ENCODE data around the gene OR4C3.
"Not testable (repeated sequence)": the region's sequence is repeated elsewhere in the genome, so short reads cannot be mapped to it uniquely, and the experiment has no call there.

Gene OR4C3

DNA sequence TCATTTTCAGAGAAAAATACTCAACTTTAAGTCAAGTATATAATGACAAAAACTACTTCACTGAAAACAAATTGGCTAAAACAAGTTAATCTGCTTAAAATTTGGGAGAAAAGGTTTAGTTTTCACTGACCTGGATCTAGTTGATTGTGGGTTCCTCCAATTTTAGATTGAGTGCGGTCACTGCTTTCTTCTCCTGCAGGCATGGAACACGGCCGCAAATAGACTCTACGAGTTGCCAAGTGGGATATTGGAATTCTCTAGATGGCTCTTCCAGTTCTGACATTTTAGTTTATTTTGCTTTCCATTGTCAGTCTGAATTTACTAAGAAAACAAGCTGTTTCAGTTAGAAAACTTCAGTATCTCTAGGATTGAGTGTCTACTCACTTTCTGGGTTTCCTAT lies 29.3 kb downstream of the OR4C3 start:
- Histone ChIP-seq H2BK12ac (ENCODE audit: low read length) (no peak overlapping the region), H2AFZ (ENCODE audit: low read length) (no peak overlapping the region), H3K4me1 (ENCODE audit: control insufficient read depth in 2 of 2, insufficient read depth in 1 of 2, low read depth in 1 of 2, low read length in 2 of 2) (no peaks in the 10 kb centered on the region), H3K27me3 (ENCODE audit: control insufficient read depth in 3 of 3, insufficient read depth in 3 of 3, low read depth in 1 of 3, low read length in 3 of 3) (no peaks in the 10 kb centered on the region), H4K91ac (ENCODE audit: low read depth, low read length, poor library complexity) (no peak overlapping the region), H3K4me2 (ENCODE audit: insufficient read depth, low read length, poor library complexity, severe bottlenecking) (no peak overlapping the region), H4K8ac (ENCODE audit: low read depth, low read length) (no peak overlapping the region), H3K9ac (ENCODE audit: low read depth, low read length, poor library complexity) (no peak overlapping the region), H3K4me3 (ENCODE audit: low read length in 2 of 2) (no peak overlapping the region), H3K18ac (ENCODE audit: low read length) (no peak overlapping the region), H2BK5ac (ENCODE audit: low read length) (no peak overlapping the region), H2AK5ac (ENCODE audit: low read depth, low read length) (no peak overlapping the region), H2BK15ac (ENCODE audit: low read length) (no peak overlapping the region), H3K36me3 (replicated peaks in 1 of 2; ENCODE audit: control insufficient read depth in 2 of 2, insufficient read depth in 2 of 2, low read length in 2 of 2) (no peaks in the 10 kb centered on the region), H2BK120ac (ENCODE audit: low read depth, low read length) (no peak overlapping the region), H3K9me3 (replicated peaks in 1 of 2; ENCODE audit: control insufficient read depth in 2 of 2, insufficient read depth in 1 of 2, low read depth in 1 of 2, low read length in 2 of 2) (peaks cover 0 to 14% of the 10 kb centered on the region in 2 donors), H3K27ac (replicated peaks; ENCODE audit: low read length) (no peak overlapping the region), H3K14ac (ENCODE audit: low read length) (no peak overlapping the region), H3K79me1 (ENCODE audit: low read depth, low read length) (no peaks in the 10 kb centered on the region), H3K4ac (ENCODE audit: low read length) (no peak overlapping the region), H3K23ac (ENCODE audit: low read depth, low read length, poor library complexity) (no peak overlapping the region)
- DNase-seq (ENCODE audit: low spot score) = no peak
- WGBS, 2 donors (ENCODE audit: extremely low coverage in 2 of 2, insufficient read length in 2 of 2, insufficient replicate concordance in 1 of 2) = no CpG with 5 or more reads among the region's 4 CpGs

DNA sequence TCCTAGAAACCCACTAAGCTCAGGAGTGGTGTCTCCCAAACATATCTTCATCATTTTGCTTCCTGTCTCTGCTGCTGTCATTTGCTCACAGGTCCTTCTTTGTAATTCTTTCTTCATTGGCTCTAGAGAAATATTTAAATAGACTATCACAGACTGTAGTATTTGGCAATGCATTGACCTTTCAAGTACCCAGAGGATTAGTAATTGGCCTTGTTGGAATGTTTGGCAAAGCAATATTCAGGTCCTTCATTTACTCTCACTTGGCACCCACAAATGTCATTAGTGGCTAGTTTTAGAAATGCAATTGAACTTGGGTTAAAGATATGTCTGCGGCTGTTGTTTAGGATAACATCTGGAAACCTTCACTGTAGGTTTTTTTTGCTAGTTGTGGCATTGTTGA lies 30.0 kb downstream of the OR4C3 start:
- Histone ChIP-seq H3K36me3 (replicated peaks in 1 of 2; ENCODE audit: control insufficient read depth in 2 of 2, insufficient read depth in 2 of 2, low read length in 2 of 2) (no peaks in the 10 kb centered on the region), H4K91ac (ENCODE audit: low read depth, low read length, poor library complexity) (no peak overlapping the region), H3K4me1 (ENCODE audit: control insufficient read depth in 2 of 2, insufficient read depth in 1 of 2, low read depth in 1 of 2, low read length in 2 of 2) (no peaks in the 10 kb centered on the region), H3K9ac (ENCODE audit: low read depth, low read length, poor library complexity) (no peak overlapping the region), H3K18ac (ENCODE audit: low read length) (no peak overlapping the region), H3K4me2 (ENCODE audit: insufficient read depth, low read length, poor library complexity, severe bottlenecking) (no peak overlapping the region), H3K27ac (replicated peaks; ENCODE audit: low read length) (no peak overlapping the region), H4K8ac (ENCODE audit: low read depth, low read length) (no peak overlapping the region), H2BK15ac (ENCODE audit: low read length) (no peak overlapping the region), H2AK5ac (ENCODE audit: low read depth, low read length) (no peak overlapping the region), H2BK120ac (ENCODE audit: low read depth, low read length) (no peak overlapping the region), H3K14ac (ENCODE audit: low read length) (no peak overlapping the region), H2AFZ (ENCODE audit: low read length) (no peak overlapping the region), H3K9me3 (replicated peaks in 1 of 2; ENCODE audit: control insufficient read depth in 2 of 2, insufficient read depth in 1 of 2, low read depth in 1 of 2, low read length in 2 of 2) (peaks cover 0 to 14% of the 10 kb centered on the region in 2 donors), H3K23ac (ENCODE audit: low read depth, low read length, poor library complexity) (no peak overlapping the region), H2BK5ac (ENCODE audit: low read length) (no peak overlapping the region), H3K4ac (ENCODE audit: low read length) (no peak overlapping the region), H3K27me3 (ENCODE audit: control insufficient read depth in 3 of 3, insufficient read depth in 3 of 3, low read depth in 1 of 3, low read length in 3 of 3) (no peaks in the 10 kb centered on the region), H3K4me3 (ENCODE audit: low read length in 2 of 2) (no peak overlapping the region), H2BK12ac (ENCODE audit: low read length) (no peak overlapping the region), H3K79me1 (ENCODE audit: low read depth, low read length) (no peaks in the 10 kb centered on the region)
- WGBS, 2 donors (ENCODE audit: extremely low coverage in 2 of 2, insufficient read length in 2 of 2, insufficient replicate concordance in 1 of 2) = no CpG with 5 or more reads among the region's 1 CpG
- no peak for DNase-seq (ENCODE audit: low spot score)

DNA sequence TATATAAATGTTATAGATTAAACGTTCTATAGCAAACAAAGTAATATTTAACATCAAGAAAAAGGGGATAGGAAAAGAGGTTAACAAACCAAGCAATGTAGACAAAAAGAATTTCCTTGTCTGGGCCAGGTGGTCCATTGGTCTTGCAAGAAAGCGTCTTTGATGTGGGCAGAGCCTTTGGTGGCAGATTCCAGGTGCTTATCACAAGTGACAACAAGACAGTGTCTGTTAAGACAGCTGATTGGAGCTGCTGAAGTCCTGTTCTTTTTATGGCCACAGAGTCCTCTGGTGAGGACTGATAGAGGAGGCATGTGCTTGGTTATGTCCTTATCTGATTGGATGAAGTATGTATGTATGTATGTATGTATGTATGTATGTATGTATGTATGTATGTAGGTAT lies 36.6 kb downstream of the OR4C3 start:
- not testable (repeated sequence) for H2AK5ac ChIP-seq (ENCODE audit: low read depth, low read length); H3K9ac ChIP-seq (ENCODE audit: low read depth, low read length, poor library complexity); H2BK15ac ChIP-seq (ENCODE audit: low read length); H3K4me3 ChIP-seq (ENCODE audit: low read length in 2 of 2); H3K27ac ChIP-seq (replicated peaks; ENCODE audit: low read length); H2BK12ac ChIP-seq (ENCODE audit: low read length); H3K4me2 ChIP-seq (ENCODE audit: insufficient read depth, low read length, poor library complexity, severe bottlenecking); H4K91ac ChIP-seq (ENCODE audit: low read depth, low read length, poor library complexity); DNase-seq (ENCODE audit: low spot score); H2BK120ac ChIP-seq (ENCODE audit: low read depth, low read length); H3K14ac ChIP-seq (ENCODE audit: low read length); H3K36me3 ChIP-seq (replicated peaks in 1 of 2; ENCODE audit: control insufficient read depth in 2 of 2, insufficient read depth in 2 of 2, low read length in 2 of 2); H3K23ac ChIP-seq (ENCODE audit: low read depth, low read length, poor library complexity); H3K4me1 ChIP-seq (ENCODE audit: control insufficient read depth in 2 of 2, insufficient read depth in 1 of 2, low read depth in 1 of 2, low read length in 2 of 2); H2BK5ac ChIP-seq (ENCODE audit: low read length); H3K79me1 ChIP-seq (ENCODE audit: low read depth, low read length); H3K18ac ChIP-seq (ENCODE audit: low read length); H3K9me3 ChIP-seq (replicated peaks in 1 of 2; ENCODE audit: control insufficient read depth in 2 of 2, insufficient read depth in 1 of 2, low read depth in 1 of 2, low read length in 2 of 2); H4K8ac ChIP-seq (ENCODE audit: low read depth, low read length); H3K4ac ChIP-seq (ENCODE audit: low read length); H2AFZ ChIP-seq (ENCODE audit: low read length); H3K27me3 ChIP-seq (ENCODE audit: control insufficient read depth in 3 of 3, insufficient read depth in 3 of 3, low read depth in 1 of 3, low read length in 3 of 3)
- no CpG with 5 or more reads among the region's 2 CpGs for whole genome bisulfite sequencing, 2 donors (ENCODE audit: extremely low coverage in 2 of 2, insufficient read length in 2 of 2, insufficient replicate concordance in 1 of 2)

DNA sequence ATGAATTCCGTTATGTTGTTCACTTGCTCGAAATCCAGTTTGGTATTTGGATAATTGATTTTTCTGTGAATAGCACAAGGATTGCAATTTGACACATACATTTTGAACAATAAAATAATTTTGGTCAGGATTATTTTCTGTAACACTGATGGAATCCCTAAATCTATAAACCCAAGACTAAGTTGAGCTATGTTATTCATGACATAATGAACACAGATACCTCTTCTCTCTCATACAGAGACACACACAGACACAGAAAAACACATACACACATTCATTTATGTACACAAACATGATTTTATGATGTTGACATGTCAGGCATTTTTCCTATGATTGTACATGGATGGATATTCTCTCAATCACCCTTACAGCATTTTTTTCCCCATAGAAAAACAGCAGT lies 41.6 kb downstream of the OR4C3 start, which contains the start of gene OR4C5:
Gene OR4C5, minus strand, starts transcription at position 101 of the 400 bp plus-strand sequence. Its CDS starts 0 bp downstream, at position 101.
- no peak within 1 kb of the TSS for H3K14ac ChIP-seq (ENCODE audit: low read length)
- no peak within 1 kb of the TSS for H2BK15ac ChIP-seq (ENCODE audit: low read length)
- H3K79me1 ChIP-seq (ENCODE audit: low read depth, low read length) = no peaks in the 10 kb centered on the region
- no CpG with 5 or more reads among the region's 2 CpGs for WGBS, 2 donors (ENCODE audit: extremely low coverage in 2 of 2, insufficient read length in 2 of 2, insufficient replicate concordance in 1 of 2)
- peak within 1 kb of the TSS in 1 of 2 donors; percentile 14 for H3K4me3 ChIP-seq (ENCODE audit: low read length in 2 of 2)
- no peak within 1 kb of the TSS for H2AFZ ChIP-seq (ENCODE audit: low read length)
- H3K36me3 ChIP-seq (replicated peaks in 1 of 2; ENCODE audit: control insufficient read depth in 2 of 2, insufficient read depth in 2 of 2, low read length in 2 of 2) = no peaks in the 10 kb centered on the region
- no peak within 1 kb of the TSS for H3K18ac ChIP-seq (ENCODE audit: low read length)
- DNase-seq (ENCODE audit: low spot score) = no peak
- H3K4me2 ChIP-seq (ENCODE audit: insufficient read depth, low read length, poor library complexity, severe bottlenecking) = no peak within 1 kb of the TSS
- H3K4me1 ChIP-seq (ENCODE audit: control insufficient read depth in 2 of 2, insufficient read depth in 1 of 2, low read depth in 1 of 2, low read length in 2 of 2) = no peaks in the 10 kb centered on the region
- peaks cover 0 to 5% of the 10 kb centered on the region in 2 donors for H3K9me3 ChIP-seq (replicated peaks in 1 of 2; ENCODE audit: control insufficient read depth in 2 of 2, insufficient read depth in 1 of 2, low read depth in 1 of 2, low read length in 2 of 2)
- H2BK12ac ChIP-seq (ENCODE audit: low read length) = no peak within 1 kb of the TSS
- H2BK120ac ChIP-seq (ENCODE audit: low read depth, low read length) = no peak within 1 kb of the TSS
- no peaks in the 10 kb centered on the region for H3K27me3 ChIP-seq (ENCODE audit: control insufficient read depth in 3 of 3, insufficient read depth in 3 of 3, low read depth in 1 of 3, low read length in 3 of 3)
- no peak within 1 kb of the TSS for H3K4ac ChIP-seq (ENCODE audit: low read length)
- H4K8ac ChIP-seq (ENCODE audit: low read depth, low read length) = no peak within 1 kb of the TSS
- no peak within 1 kb of the TSS for H4K91ac ChIP-seq (ENCODE audit: low read depth, low read length, poor library complexity)
- H2AK5ac ChIP-seq (ENCODE audit: low read depth, low read length) = no peak within 1 kb of the TSS
- H3K27ac ChIP-seq (replicated peaks; ENCODE audit: low read length) = no peak within 1 kb of the TSS
- H3K23ac ChIP-seq (ENCODE audit: low read depth, low read length, poor library complexity) = no peak within 1 kb of the TSS
- H3K9ac ChIP-seq (ENCODE audit: low read depth, low read length, poor library complexity) = no peak within 1 kb of the TSS
- H2BK5ac ChIP-seq (ENCODE audit: low read length) = no peak within 1 kb of the TSS
